Pancreas (tissue), 10 donors: Measurements from ENCODE around the gene OR6C2. TPM values are rescaled to one million over a fixed set of nuclear protein-coding genes. Genes with fewer than 3 reads are reported as not detected.

Experiments used
- ATAC-seq, 4 donors: fragments of 200-7000 bp; cut with Tn5 transposase; one replicate each; pipeline versions ENCODE4 v1.8.0 to v1.9.1; 2020; ENCODE audit warnings: mild to moderate bottlenecking in 4 of 4, moderate library complexity in 4 of 4
- DNase-seq, 6 donors: peaks; one replicate each; pipeline ENCODE4 v3.0.0-alpha.2; 2020
- FAIRE-seq: peaks from 2 replicates; lab custom pipeline; 2012; peaks lifted over from hg19 to GRCh38; lab: Jason Lieb, UNC
- H3K27ac ChIP-seq, 4 donors: fragments of 200-600 bp; sonication (generic); 1 replicate in 3 of 4; 2 replicates in 1 of 4; pipeline versions ENCODE4 v1.5.0 to v1.8.0; 2020
- H3K27me3 ChIP-seq, 4 donors: fragments of 200-600 bp; one replicate each; pipeline ENCODE4 v1.8.0; 2021
- H3K36me3 ChIP-seq, 3 donors: fragments of 200-600 bp; sonication (generic) in 1 of 3; one replicate each; pipeline versions ENCODE4 v1.5.0 to v1.8.0; 2020 to 2021
- H3K4me1 ChIP-seq, 3 donors: fragments of 200-600 bp; one replicate each; pipeline ENCODE4 v1.8.0; 2021
- H3K4me3 ChIP-seq, 4 donors: fragments of 200-600 bp; sonication (generic) in 2 of 4; one replicate each; pipeline versions ENCODE4 v1.5.0 to v1.8.0; 2020 to 2021
- H3K9me3 ChIP-seq, 4 donors: fragments of 200-600 bp; one replicate each; pipeline ENCODE4 v1.8.0; 2021
- WGBS, 2 donors: extraction: QIAGEN DNeasy Blood & Tissue Kit; methylation state at CpG; one replicate each; pipeline ENCODE4 v1.1.7; 2013; 5-methylcytosine and 5-hydroxymethylcytosine counted together
- intact Hi-C, 3 donors: fragments of 100-400 bp; cut with DNase I; formaldehyde crosslinking; loops; one replicate each; pipeline versions ENCODE4 v1.11.1 to v1.14.2; 2022
- polyA plus RNA-seq, 2 donors: library from polyadenylated mRNA; stranded (reverse); fragments of 200-250 nt; gene quantifications; one replicate each; pipeline ENCODE4 v1.2.3, GENCODE V29; 2013
- total RNA-seq, 6 donors: library from RNA; stranded (reverse); fragmentation: NEBNext Ultra II Directional in 4 of 6; extraction: Animal tissue kit (Norgen Biotek cat#: 25700) in 4 of 6; gene quantifications; one replicate each; pipeline versions ENCODE4 v1.2.1 to v1.2.4, GENCODE V29; 2021 to 2023
- TF ChIP-seq, protein P1 (sequence below), 4 donors: fragments of 200-600 bp; sonication (generic) in 3 of 4; IDR thresholded peaks; one replicate each; pipeline versions ENCODE4 v1.5.0 to v1.8.0; 2021; ENCODE audit warnings: antibody characterized with exemption in 4 of 4
- donor health status: healthy with polysubstance abuse.
- donor health status: DM: no; HTN: no; CAD: no; lungs with moderate emphysema.
- donor health status: DM: no; HTN: no; CAD: no.
- donor health status: control.
- donor health status: control.
- donor health status: Bipolar disorder and iron deficiency.
- donor health status: DM: yes; HTN: yes; CAD: no.
- donor health status: DM: no; HTN: no; CAD: no.
- donor health status: DM: no; HTN: no; CAD: no.
- donor health status: DM: yes; HTN: yes; CAD: no.

Gene OR6C2
- total and polyA plus RNA-seq, 8 donors, result not detected

DNA sequence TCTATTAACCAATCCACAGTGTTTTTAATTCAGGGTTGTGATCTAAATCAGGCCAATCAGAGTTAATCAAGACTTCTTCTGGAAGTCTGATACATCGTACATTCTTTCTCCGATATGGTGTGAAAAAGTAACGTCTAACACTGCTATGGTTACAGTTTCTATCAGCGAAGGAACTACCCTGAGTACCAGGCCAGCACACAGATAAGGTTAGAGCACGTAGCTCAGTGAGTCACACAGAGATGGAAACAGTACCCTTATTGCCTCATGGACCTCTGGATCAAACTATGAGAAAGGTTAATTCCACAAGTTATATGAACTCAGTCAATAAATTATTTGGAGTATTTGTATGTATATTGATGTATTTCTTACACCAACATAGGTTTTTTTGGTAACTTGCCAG lies 51.6 kb downstream of the OR6C2 start:
- Histone ChIP-seq H3K4me3 (no peak overlapping the region), H3K4me1 (peaks cover 0 to 11% (median 0%) of the 10 kb centered on the region in 3 donors), H3K27me3 (no peaks in the 10 kb centered on the region), H3K9me3 (no peaks in the 10 kb centered on the region), H3K27ac (no peak overlapping the region), H3K36me3 (no peaks in the 10 kb centered on the region)
- WGBS, 2 donors, result 24 to 29% methylated on average over 5 of the region's 5 CpGs
- TF ChIP-seq, protein P1, sequence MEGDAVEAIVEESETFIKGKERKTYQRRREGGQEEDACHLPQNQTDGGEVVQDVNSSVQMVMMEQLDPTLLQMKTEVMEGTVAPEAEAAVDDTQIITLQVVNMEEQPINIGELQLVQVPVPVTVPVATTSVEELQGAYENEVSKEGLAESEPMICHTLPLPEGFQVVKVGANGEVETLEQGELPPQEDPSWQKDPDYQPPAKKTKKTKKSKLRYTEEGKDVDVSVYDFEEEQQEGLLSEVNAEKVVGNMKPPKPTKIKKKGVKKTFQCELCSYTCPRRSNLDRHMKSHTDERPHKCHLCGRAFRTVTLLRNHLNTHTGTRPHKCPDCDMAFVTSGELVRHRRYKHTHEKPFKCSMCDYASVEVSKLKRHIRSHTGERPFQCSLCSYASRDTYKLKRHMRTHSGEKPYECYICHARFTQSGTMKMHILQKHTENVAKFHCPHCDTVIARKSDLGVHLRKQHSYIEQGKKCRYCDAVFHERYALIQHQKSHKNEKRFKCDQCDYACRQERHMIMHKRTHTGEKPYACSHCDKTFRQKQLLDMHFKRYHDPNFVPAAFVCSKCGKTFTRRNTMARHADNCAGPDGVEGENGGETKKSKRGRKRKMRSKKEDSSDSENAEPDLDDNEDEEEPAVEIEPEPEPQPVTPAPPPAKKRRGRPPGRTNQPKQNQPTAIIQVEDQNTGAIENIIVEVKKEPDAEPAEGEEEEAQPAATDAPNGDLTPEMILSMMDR (IDR thresholded peaks at IDR 0.05), result no peak
- ATAC-seq (peak in 3 of 4 donors; percentile 59 to 81 (median 75)), FAIRE-seq (no peak), DNase-seq (no peak)
- intact Hi-C loops, result no loop called here

DNA sequence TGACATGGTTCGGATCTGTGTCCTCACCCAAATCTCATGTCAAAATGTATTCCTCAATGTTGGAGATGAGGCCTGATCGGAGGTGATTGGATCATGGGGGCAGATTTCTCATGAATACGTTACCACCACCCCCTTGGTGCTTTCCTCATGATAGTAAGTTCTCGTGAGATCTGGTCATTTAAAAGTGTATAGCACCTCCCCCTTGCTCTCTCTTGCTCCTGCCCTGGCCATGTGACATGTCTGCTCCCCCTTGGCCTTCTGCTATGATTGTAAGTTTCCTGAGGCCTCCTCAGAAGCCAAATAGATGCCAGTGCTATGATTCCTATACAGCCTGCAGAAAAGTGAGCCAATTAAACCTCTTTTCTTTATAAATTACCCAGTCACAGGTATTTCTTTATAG lies 55.4 kb downstream of the OR6C2 start:
- ATAC-seq (peak in 3 of 4 donors; percentile 4 to 20 (median 17)), DNase-seq (no peak), FAIRE-seq (no peak)
- Histone ChIP-seq H3K36me3 (no peaks in the 10 kb centered on the region), H3K27ac (peak overlapping the region in 3 of 4 donors; percentile 13 to 82 (median 55)), H3K27me3 (no peaks in the 10 kb centered on the region), H3K4me3 (no peak overlapping the region), H3K9me3 (no peaks in the 10 kb centered on the region), H3K4me1 (peaks cover 0 to 15% (median 0%) of the 10 kb centered on the region in 3 donors)
- WGBS, 2 donors, result 64 to 69% methylated on average over 4 of the region's 4 CpGs
- intact Hi-C loops, result no loop called here
- TF ChIP-seq, protein P1 (IDR thresholded peaks at IDR 0.05), result no peak

DNA sequence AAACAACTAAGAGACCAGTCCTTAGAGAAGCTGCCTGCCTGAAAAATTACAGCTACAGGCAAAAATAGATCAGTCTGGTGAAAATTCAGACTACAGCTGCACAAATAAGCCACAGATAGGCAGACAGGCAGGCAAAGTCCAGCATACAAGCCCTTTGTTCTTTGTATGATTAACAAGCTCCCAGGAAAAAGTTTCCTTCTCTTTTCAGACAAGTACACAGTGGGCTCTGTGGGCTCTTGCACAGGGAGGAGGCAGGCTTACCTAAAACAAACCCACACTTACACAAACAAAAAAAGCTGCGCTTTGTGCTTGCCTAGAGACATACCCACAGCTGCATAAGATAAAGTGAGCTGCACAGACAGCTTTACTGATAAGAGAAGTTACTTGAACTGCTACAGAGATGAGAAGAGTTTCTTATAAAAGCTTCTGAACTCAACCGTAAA lies 56.0 kb downstream of the OR6C2 start:
- intact Hi-C loops, result no loop called here
- TF ChIP-seq, protein P1 (IDR thresholded peaks at IDR 0.05), result no peak
- WGBS, 2 donors, result 0 to 5% methylated on average over 2 of the region's 2 CpGs
- H3K9me3 ChIP-seq, result no peaks in the 10 kb centered on the region
- H3K4me1 ChIP-seq, result peaks cover 0 to 15% (median 0%) of the 10 kb centered on the region in 3 donors
- no peak overlapping the region for H3K4me3 ChIP-seq
- ATAC-seq (peak; percentile 73 to 94 (median 92)), DNase-seq (peak in 2 of 6 donors; percentile 13 to 22), FAIRE-seq (no peak)
- no peaks in the 10 kb centered on the region for H3K27me3 ChIP-seq
- H3K36me3 ChIP-seq, result no peaks in the 10 kb centered on the region
- H3K27ac ChIP-seq, result peak overlapping the region in 3 of 4 donors; percentile 13 to 82 (median 55)

DNA sequence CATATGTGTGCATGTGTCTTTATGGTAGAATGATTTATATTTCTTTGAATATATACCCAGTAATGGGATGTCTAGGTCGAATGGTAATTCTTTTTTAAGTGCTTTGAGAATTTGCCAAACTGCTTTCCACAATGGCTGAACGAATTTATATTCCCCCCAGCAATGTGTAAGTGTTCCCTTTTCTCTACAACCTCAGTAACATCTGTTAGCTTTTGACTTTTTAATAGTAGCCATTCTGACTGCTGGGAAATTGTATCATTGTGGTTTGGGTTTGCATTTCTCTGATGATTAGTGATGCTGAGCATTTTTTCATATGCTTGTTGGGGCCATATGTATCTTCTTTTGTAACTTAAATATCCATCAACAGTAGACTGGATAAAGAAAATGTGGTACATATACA lies 57.7 kb downstream of the OR6C2 start:
- FAIRE-seq (no peak), DNase-seq (no peak), ATAC-seq (no peak)
- no peak overlapping the region for H3K27ac ChIP-seq
- TF ChIP-seq, protein P1 (IDR thresholded peaks at IDR 0.05), result no peak
- WGBS, 2 donors, result 27 to 28% methylated on average over 2 of the region's 2 CpGs
- H3K27me3 ChIP-seq, result no peaks in the 10 kb centered on the region
- H3K9me3 ChIP-seq, result no peaks in the 10 kb centered on the region
- no peaks in the 10 kb centered on the region for H3K36me3 ChIP-seq
- intact Hi-C loops, result no loop called here
- H3K4me1 ChIP-seq, result peaks cover 0 to 7% (median 0%) of the 10 kb centered on the region in 3 donors
- H3K4me3 ChIP-seq, result no peak overlapping the region

Other genes with a start within 250 kb of the OR6C2 start
- not detected for gene OR10A7, start 223.1 kb upstream of the OR6C2 start, total RNA-seq
- gene OR10A7, start 223.1 kb upstream of the OR6C2 start, polyA plus RNA-seq, result not detected
- not detected for gene OR6C74, start 199.5 kb upstream of the OR6C2 start, total RNA-seq
- not detected for gene OR6C74, start 199.5 kb upstream of the OR6C2 start, polyA plus RNA-seq
- gene OR6C6, start 147.5 kb upstream of the OR6C2 start, total RNA-seq, result not detected
- gene OR6C6, start 147.5 kb upstream of the OR6C2 start, polyA plus RNA-seq, result not detected
- gene OR6C1, start 129.7 kb upstream of the OR6C2 start, total RNA-seq, result not detected
- not detected for gene OR6C1, start 129.7 kb upstream of the OR6C2 start, polyA plus RNA-seq
- not detected for gene OR6C3, start 113.3 kb upstream of the OR6C2 start, total RNA-seq
- gene OR6C3, start 113.3 kb upstream of the OR6C2 start, polyA plus RNA-seq, result not detected
- not detected for gene OR6C75, start 81.1 kb upstream of the OR6C2 start, total RNA-seq
- not detected for gene OR6C75, start 81.1 kb upstream of the OR6C2 start, polyA plus RNA-seq
- gene OR6C65, start 43.5 kb upstream of the OR6C2 start, total RNA-seq, result not detected
- gene OR6C65, start 43.5 kb upstream of the OR6C2 start, polyA plus RNA-seq, result not detected
- gene OR6C76, start 17.8 kb upstream of the OR6C2 start, total RNA-seq, result not detected
- gene OR6C76, start 17.8 kb upstream of the OR6C2 start, polyA plus RNA-seq, result not detected
- gene OR6C70, start 26.1 kb downstream of the OR6C2 start, total RNA-seq, result not detected
- not detected for gene OR6C70, start 26.1 kb downstream of the OR6C2 start, polyA plus RNA-seq
- not detected for gene OR6C68, start 48.3 kb downstream of the OR6C2 start, total RNA-seq
- not detected for gene OR6C68, start 48.3 kb downstream of the OR6C2 start, polyA plus RNA-seq
- gene OR6C4, start 105.5 kb downstream of the OR6C2 start, total RNA-seq, result not detected
- gene OR6C4, start 105.5 kb downstream of the OR6C2 start, polyA plus RNA-seq, result not detected
- not detected for gene OR2AP1, start 128.4 kb downstream of the OR6C2 start, total RNA-seq
- not detected for gene OR2AP1, start 128.4 kb downstream of the OR6C2 start, polyA plus RNA-seq
- not detected for gene OR10P1, start 192.8 kb downstream of the OR6C2 start, total RNA-seq
- not detected for gene OR10P1, start 192.8 kb downstream of the OR6C2 start, polyA plus RNA-seq